HL-60 (cell line): ENCODE results near the gene NYNRIN.

Experiments used
- DNase-seq, 2 experiments: peaks; one replicate each; pipeline ENCODE4 v3.0.0-alpha.2; 2010 to 2020; ENCODE audit warnings: low read depth in 1 of 2, low spot score in 1 of 2
- H3K27ac ChIP-seq: fragments of 250-450 bp; sonication (Bioruptor Pico); replicated peaks from 2 replicates; pipeline ENCODE4 v1.5.1; 2020; ENCODE audit warnings: mild to moderate bottlenecking, moderate library complexity
- H3K27me3 ChIP-seq: fragments of 250-450 bp; sonication (Bioruptor Pico); 2 replicates; pipeline ENCODE4 v1.5.1; 2021; ENCODE audit warnings: mild to moderate bottlenecking, moderate library complexity; ENCODE audit not compliant: insufficient read depth, poor library complexity, severe bottlenecking
- H3K4me3 ChIP-seq: replicated peaks from 2 replicates; pipeline ENCODE4 v1.5.1; 2011; ENCODE audit warnings: mild to moderate bottlenecking, control low read depth, low read length; ENCODE audit not compliant: insufficient read depth
- CTCF ChIP-seq: IDR thresholded peaks from one replicate; pipeline ENCODE4 v1.5.1; 2011; ENCODE audit warnings: low read length, control low read depth, inconsistent platforms; ENCODE audit not compliant: insufficient read depth
- GABPA ChIP-seq: IDR thresholded peaks from 2 replicates; pipeline ENCODE4 v1.6.1; 2012; ENCODE audit warnings: low read depth
- POLR2AphosphoS5 ChIP-seq: IDR thresholded peaks from 2 replicates; pipeline ENCODE4 v1.6.1; 2012; ENCODE audit warnings: low read depth
- SPI1 ChIP-seq: IDR thresholded peaks from 2 replicates; pipeline ENCODE4 v1.6.1; 2012; ENCODE audit warnings: low read depth, mild to moderate bottlenecking, borderline replicate concordance
- TF ChIP-seq, protein P1 (sequence below): IDR thresholded peaks from 2 replicates; pipeline ENCODE4 v1.6.1; 2012; ENCODE audit warnings: low read depth; ENCODE audit not compliant: insufficient replicate concordance

The NYNRIN gene

GRCh38 chr14:24389226-24389848, 9.5 kb upstream of the NYNRIN start:
- Histone ChIP-seq H3K27ac (no peak overlapping the region), H3K27me3 (no peaks in the 10 kb centered on the region), H3K4me3 (no peak overlapping the region)
- DNase-seq = no peak
- TF ChIP-seq SPI1 (no peak), CTCF (no peak), GABPA (no peak), POLR2AphosphoS5 (no peak)
- TF ChIP-seq, protein P1, sequence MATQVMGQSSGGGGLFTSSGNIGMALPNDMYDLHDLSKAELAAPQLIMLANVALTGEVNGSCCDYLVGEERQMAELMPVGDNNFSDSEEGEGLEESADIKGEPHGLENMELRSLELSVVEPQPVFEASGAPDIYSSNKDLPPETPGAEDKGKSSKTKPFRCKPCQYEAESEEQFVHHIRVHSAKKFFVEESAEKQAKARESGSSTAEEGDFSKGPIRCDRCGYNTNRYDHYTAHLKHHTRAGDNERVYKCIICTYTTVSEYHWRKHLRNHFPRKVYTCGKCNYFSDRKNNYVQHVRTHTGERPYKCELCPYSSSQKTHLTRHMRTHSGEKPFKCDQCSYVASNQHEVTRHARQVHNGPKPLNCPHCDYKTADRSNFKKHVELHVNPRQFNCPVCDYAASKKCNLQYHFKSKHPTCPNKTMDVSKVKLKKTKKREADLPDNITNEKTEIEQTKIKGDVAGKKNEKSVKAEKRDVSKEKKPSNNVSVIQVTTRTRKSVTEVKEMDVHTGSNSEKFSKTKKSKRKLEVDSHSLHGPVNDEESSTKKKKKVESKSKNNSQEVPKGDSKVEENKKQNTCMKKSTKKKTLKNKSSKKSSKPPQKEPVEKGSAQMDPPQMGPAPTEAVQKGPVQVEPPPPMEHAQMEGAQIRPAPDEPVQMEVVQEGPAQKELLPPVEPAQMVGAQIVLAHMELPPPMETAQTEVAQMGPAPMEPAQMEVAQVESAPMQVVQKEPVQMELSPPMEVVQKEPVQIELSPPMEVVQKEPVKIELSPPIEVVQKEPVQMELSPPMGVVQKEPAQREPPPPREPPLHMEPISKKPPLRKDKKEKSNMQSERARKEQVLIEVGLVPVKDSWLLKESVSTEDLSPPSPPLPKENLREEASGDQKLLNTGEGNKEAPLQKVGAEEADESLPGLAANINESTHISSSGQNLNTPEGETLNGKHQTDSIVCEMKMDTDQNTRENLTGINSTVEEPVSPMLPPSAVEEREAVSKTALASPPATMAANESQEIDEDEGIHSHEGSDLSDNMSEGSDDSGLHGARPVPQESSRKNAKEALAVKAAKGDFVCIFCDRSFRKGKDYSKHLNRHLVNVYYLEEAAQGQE = no peak

- H3K27ac ChIP-seq = 0 out of 2 replicates have a peak overlapping the region, but pooled peaks have one; percentile 21
- no peak overlapping the region for H3K4me3 ChIP-seq
- H3K27me3 ChIP-seq = no peaks in the 10 kb centered on the region
- TF ChIP-seq, protein P1 = no peak
- TF ChIP-seq SPI1 (no peak), POLR2AphosphoS5 (no peak), CTCF (no peak)
- peak in 1 of 2 experiments; percentile 34 for DNase-seq
Observed at GRCh38 chr14:24390701-24391468, 7.9 kb upstream of the NYNRIN start.

- no peak overlapping the region for H3K27ac ChIP-seq
- TF ChIP-seq, protein P1 = no peak
- TF ChIP-seq SPI1 = no peak
- TF ChIP-seq POLR2AphosphoS5 = no peak
- TF ChIP-seq GABPA = no peak
- no peak for TF ChIP-seq CTCF
- no peaks in the 10 kb centered on the region for H3K27me3 ChIP-seq
- H3K4me3 ChIP-seq = no peak overlapping the region
- no peak for DNase-seq
Observed at GRCh38 chr14:24392325-24393091, 6.3 kb upstream of the NYNRIN start.
